ENCODE measurements around the gene SLX9.
"Not testable (repeated sequence)": the region's sequence is repeated elsewhere in the genome, so short reads cannot be mapped to it uniquely, and the experiment has no call there.

SLX9 gene

DNA sequence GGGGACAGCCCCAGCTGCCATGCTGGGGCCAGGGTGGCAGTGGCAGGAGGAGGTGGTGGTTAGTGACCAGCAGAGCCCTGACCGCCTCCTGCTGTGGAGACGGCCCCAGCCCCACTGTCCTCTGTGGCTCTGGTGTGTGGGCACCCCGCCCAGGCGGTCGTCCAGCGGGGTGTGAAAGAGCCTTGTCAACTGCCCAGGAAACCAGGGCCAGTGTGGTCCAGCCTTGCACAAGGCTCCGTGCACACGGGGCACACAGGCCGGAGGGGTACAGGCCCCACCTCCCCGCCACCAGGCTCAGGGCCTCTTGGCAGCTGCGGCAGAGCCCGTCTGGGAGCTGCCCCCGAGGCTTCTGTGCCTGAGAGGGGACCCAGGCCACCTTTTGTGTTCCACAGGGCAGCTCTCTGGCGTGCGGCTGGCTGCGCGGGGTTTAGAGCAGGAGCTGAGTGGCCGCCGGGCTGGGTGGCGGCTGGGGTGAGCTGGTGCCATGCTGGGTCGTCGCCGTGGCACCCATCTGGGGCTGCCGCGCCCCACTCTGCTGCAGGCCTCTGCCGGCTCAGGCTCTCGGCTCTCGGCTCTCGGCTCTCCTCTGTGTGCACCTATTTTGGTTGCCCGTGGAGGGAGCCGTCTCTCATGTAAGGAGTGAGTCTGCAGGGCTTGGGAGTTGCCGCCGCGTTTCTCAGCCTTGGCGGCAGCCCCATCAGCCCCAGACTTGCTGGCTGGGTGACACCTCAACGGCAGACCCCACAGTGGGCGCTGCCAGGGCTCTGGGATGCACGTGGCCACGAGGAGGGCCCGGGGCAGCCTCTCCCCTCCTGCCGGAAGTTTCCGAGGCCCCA lies 36.1 kb downstream of the SLX9 start:
- in situ Hi-C loops (cut with MboI; ENCODE audit: low sequenced_read_pairs, unreplicated experiment), result no loop called here
- TF ChIP-seq, protein P1, sequence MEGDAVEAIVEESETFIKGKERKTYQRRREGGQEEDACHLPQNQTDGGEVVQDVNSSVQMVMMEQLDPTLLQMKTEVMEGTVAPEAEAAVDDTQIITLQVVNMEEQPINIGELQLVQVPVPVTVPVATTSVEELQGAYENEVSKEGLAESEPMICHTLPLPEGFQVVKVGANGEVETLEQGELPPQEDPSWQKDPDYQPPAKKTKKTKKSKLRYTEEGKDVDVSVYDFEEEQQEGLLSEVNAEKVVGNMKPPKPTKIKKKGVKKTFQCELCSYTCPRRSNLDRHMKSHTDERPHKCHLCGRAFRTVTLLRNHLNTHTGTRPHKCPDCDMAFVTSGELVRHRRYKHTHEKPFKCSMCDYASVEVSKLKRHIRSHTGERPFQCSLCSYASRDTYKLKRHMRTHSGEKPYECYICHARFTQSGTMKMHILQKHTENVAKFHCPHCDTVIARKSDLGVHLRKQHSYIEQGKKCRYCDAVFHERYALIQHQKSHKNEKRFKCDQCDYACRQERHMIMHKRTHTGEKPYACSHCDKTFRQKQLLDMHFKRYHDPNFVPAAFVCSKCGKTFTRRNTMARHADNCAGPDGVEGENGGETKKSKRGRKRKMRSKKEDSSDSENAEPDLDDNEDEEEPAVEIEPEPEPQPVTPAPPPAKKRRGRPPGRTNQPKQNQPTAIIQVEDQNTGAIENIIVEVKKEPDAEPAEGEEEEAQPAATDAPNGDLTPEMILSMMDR (IDR thresholded peaks at IDR 0.05; ENCODE audit: borderline replicate concordance, control extremely low read depth, extremely low read depth, insufficient read depth, missing control alignments), result no peak
- no peak for DNase-seq (ENCODE audit: low spot score)

DNA sequence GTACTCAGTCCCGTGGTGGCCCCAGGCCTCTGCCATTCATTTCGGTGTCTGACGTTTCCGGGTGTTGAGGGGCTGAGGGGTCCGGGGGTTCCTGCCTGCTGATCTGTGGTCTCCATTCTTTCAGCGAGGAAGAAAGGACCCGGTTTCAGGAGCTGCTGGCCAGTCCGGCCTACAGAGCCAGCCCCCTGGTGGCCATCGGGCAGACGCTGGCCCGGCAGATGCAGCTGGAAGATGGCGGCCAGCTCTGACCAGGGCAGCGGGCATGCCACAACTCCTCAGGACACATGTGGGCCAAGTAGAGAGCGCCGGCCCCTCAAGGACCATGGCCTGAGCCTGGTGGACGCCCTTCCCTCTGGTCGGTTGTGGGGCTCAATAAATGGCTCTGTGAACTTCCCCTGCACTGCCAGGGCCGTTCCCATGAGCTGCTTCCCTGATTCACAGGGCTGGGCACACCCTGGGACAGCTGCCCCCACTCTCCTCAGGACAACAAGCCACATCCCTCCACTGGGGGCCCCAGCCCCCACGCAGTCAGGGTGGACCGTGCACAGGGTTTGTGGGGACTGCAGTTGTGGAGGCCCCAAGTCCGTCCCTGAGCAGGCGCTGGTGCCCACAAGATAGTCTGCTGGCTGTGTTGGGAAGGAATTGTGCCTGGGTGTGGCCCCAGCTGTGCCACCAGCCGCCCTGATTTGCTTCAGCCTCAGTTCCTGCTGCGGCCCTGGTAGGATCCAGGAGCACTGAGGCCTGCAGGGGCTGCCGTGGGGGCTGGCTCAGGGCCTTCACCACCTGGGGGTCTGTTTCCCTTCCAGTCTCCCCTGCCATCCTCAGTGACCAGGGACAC lies 36.9 kb downstream of the SLX9 start:
- DNase-seq (ENCODE audit: low spot score); in situ Hi-C loops (cut with MboI; ENCODE audit: low sequenced_read_pairs, unreplicated experiment): not testable (repeated sequence)

DNA sequence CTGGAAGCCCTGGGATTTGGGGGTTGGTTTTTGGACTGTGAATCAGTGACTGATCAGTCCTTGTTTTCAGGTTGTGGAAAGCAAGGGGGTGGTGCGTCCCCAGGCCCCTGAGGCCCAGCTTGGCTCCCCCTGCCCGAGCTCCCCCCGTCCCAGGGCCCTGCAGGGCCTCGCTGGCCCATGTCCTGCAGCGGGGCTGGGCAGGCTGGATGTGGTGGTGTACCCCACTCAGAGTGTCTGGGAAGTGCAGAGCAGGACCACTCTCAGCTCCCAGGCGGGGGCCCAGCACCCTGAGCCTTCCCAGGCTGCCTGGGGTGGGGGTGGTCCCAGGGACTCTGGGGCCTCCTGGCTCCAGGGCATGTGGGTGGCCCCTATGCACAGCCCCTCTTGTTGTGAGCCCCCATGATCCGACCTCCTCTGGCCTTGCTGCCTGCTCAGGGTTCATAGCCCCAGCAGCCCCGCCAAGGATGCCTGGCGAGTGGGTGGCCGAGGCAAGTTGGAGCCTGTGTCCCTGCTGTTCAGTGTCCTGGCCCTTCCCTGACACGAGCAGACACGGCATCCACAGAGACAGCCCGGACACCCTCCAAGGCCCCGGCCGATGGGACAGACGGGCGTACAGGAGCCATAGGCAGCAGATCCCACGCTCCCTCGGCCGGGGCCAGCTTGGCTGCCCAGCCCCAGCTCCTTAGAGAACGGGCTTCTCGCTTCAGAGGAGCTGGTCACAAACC lies 37.9 kb downstream of the SLX9 start:
- DNase-seq (ENCODE audit: low spot score), result no peak
- in situ Hi-C loops (cut with MboI; ENCODE audit: low sequenced_read_pairs, unreplicated experiment), result no loop called here
- TF ChIP-seq, protein P1 (IDR thresholded peaks at IDR 0.05; ENCODE audit: borderline replicate concordance, control extremely low read depth, extremely low read depth, insufficient read depth, missing control alignments), result no peak

DNA sequence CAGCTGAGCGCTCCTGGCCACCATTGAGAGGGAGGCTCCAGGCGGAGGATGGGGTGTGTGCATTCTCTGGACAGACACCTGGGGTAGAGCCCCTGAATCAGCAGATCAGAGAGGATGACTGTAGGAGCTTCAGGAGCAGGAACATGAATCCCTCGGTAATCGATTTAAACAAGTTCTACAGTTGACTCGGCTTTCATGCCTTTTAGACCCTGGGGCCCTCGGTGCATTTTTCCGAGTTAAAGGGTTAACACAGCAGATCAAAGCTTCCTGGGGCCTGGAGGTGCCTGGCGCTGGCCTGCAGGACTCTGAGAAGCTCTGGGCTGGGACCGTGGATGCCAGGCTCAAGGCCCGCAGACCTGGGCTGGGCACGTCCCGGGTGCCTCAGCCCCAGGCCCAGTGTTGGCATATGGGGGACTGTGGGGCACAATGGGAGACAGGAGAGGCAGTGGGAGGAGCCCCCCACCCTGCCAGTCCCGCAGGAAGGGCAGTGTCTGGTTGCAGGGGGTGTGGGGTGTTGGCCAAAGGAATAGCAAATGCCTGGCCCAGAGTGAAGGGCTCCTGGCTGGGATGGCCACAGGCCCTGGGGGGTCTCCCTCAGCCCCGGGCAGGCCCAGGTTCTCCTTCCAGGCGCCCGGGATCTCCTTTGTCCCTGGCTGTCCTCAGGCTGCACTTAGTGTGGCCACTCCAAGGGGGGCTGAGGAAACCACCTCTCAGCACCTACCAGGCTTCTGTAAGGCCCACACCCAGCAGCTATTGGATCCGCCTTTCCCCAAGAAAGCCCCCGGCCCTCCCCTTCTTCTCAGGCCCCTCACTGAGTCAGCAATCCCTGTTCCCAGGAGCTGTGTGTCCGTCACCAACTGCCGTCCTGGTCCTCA lies 40.1 kb downstream of the SLX9 start:
- in situ Hi-C loops (cut with MboI; ENCODE audit: low sequenced_read_pairs, unreplicated experiment), result no loop called here
- no peak for DNase-seq (ENCODE audit: low spot score)
- TF ChIP-seq, protein P1 (IDR thresholded peaks at IDR 0.05; ENCODE audit: borderline replicate concordance, control extremely low read depth, extremely low read depth, insufficient read depth, missing control alignments), result no peak

DNA sequence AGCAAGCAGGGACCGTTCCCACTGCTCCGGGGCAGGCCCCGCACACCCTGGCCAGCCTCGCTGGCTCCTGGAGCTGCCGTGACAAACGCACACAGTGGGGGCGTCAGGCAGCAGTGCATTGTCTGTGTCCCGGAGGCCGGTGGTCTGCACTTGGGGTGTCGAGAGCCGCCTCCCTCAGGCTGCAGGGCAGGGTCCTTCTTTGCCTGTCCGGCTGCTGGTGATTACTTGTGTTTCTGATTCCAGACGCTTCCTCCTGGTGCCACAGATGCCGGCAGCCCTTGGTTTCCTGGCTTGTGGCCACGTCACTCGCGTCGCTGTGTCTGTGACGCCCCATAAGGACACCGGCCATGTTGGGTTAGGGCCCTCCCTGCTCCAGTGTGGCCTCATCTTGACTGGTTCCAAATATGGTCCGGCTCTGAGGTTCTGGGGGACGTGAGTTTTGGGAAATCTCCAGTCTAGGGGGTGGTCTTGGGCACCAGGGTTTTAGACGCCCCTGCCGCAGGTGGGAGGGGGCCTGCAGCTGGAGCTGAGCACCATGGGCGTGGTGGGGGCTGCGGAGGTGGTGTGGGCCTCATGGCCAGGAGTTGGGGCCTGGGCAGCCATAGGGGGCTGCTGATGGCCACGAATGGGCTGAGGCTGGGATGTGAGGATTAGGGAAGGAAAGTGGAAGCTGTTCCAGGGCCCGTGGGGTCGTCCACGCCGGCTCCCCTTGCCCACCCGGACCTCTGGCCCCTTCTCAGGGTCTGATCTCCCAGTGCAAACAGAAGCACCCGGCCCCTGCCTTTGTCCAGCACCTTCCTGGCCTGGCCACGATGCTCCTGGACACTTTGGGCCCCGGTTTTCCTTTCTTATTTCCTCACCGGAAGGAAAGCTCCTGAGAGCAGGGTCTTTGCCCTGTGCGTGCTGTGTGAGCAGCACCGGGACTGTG lies 41.0 kb downstream of the SLX9 start:
- TF ChIP-seq, protein P1 (IDR thresholded peaks at IDR 0.05; ENCODE audit: borderline replicate concordance, control extremely low read depth, extremely low read depth, insufficient read depth, missing control alignments), result no peak
- no peak for DNase-seq (ENCODE audit: low spot score)
- in situ Hi-C loops (cut with MboI; ENCODE audit: low sequenced_read_pairs, unreplicated experiment), result no loop called here

Data from GM13976 (cell line).